ENCODE data around the gene ARHGAP21.

- TF ChIP-seq POLR2A (IDR thresholded peaks at IDR 0.05): no peak
- TF ChIP-seq, protein P1, sequence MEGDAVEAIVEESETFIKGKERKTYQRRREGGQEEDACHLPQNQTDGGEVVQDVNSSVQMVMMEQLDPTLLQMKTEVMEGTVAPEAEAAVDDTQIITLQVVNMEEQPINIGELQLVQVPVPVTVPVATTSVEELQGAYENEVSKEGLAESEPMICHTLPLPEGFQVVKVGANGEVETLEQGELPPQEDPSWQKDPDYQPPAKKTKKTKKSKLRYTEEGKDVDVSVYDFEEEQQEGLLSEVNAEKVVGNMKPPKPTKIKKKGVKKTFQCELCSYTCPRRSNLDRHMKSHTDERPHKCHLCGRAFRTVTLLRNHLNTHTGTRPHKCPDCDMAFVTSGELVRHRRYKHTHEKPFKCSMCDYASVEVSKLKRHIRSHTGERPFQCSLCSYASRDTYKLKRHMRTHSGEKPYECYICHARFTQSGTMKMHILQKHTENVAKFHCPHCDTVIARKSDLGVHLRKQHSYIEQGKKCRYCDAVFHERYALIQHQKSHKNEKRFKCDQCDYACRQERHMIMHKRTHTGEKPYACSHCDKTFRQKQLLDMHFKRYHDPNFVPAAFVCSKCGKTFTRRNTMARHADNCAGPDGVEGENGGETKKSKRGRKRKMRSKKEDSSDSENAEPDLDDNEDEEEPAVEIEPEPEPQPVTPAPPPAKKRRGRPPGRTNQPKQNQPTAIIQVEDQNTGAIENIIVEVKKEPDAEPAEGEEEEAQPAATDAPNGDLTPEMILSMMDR (IDR thresholded peaks at IDR 0.05): no peak
Measured at GRCh38 chr10:24694086-24694485, 29.6 kb downstream of the ARHGAP21 start.

Measured in esophagus squamous epithelium (tissue), 4 donors.